22Rv1 (cell line): Measurements from ENCODE around the gene GBA2.

ENCODE experiments used
- H3K27ac ChIP-seq: fragments of 450-650 bp; 2 replicates; pipeline ENCODE4 v1.5.1; 2017
- CTCF ChIP-seq: fragments of 450-650 bp; IDR thresholded peaks from 2 replicates; pipeline ENCODE4 v1.5.1; 2017; ENCODE audit warnings: mild to moderate bottlenecking
- ZFX ChIP-seq: fragments of 450-650 bp; IDR thresholded peaks from 2 replicates; pipeline ENCODE4 v1.6.1; 2017; ENCODE audit warnings: antibody characterized with exemption, borderline replicate concordance

The GBA2 gene

DNA sequence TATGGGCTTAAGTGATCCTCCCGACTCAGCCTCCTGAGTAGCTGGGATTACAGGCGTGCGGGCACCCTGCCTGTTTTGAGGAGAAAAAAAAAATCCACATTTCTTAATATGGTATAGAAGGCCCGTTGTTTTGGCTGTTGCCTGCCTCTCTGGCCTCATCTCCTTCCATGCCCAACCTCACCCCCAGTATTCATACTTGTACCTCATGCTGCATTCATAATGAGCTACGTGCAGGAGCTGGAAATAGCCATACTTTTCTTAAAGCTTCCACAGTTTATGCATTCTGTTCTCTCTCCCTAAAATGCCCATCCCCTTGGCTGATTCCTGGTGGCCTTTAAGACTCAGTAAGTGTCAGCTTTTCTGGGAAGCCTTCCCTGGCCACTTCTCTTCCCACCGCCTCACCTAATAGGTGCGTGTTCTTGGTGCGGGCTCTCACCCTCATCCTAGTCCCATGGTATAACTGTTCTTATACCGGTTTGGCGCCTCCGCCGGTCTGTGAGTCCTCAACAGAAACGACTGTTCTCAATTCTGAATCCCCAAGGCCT, 57.2 kb downstream of the GBA2 start:
- no peak overlapping the region for H3K27ac ChIP-seq

DNA sequence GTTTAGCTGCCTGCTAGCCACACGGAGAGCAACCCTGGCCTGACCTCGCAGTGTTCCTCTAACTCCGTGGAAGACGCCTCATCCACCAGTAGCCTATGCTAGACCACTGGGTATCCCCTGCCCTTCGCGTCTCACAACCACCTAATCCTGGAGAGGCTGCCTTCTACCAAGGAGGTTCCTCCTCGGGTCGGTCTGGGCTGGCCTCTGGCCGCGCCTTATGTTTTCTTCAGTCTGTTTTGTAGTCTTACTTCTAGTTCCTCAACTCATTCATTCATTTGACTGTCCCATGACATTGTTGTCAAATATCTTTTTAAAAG, 57.7 kb downstream of the GBA2 start:
- TF ChIP-seq CTCF = no peak
- no peak for TF ChIP-seq ZFX
- no peak overlapping the region for H3K27ac ChIP-seq

More for the DNA sequence above, 57.2 kb downstream of the GBA2 start:
- TF ChIP-seq CTCF (no peak), ZFX (no peak)

- no peak overlapping the region for H3K27ac ChIP-seq
- TF ChIP-seq ZFX (no peak), CTCF (no peak)
These were observed 58.3 kb downstream of the GBA2 start for GRCh38 chr9:35690614-35691333.

DNA sequence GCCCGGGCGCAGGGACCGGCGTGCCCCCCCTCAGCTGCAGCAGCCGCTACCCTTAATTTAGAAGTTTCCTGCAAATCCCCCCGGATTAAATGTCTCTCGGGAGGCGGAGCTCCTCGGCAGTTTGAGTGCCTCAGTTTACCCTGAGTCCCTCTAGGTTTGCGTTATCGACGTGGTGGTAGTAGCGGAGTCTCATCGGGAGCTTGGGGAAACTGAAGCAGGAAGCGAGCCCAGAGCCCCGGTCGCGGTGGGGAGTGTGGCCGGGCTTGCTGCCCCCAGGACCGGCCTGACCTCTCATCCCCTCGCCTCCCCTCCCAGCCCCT, 58.8 kb downstream of the GBA2 start:
- no peak overlapping the region for H3K27ac ChIP-seq
- no peak for TF ChIP-seq ZFX
- TF ChIP-seq CTCF = no peak

GRCh38 chr9:35689542-35690293, 59.3 kb downstream of the GBA2 start, which contains the start of gene TPM2:
Gene TPM2 (minus strand): TSS chr9:35689925. CDS start chr9:35689817, 108 bp downstream.
- no peak for TF ChIP-seq ZFX
- TF ChIP-seq CTCF = no peak
- H3K27ac ChIP-seq = no peak within 1 kb of the TSS

DNA sequence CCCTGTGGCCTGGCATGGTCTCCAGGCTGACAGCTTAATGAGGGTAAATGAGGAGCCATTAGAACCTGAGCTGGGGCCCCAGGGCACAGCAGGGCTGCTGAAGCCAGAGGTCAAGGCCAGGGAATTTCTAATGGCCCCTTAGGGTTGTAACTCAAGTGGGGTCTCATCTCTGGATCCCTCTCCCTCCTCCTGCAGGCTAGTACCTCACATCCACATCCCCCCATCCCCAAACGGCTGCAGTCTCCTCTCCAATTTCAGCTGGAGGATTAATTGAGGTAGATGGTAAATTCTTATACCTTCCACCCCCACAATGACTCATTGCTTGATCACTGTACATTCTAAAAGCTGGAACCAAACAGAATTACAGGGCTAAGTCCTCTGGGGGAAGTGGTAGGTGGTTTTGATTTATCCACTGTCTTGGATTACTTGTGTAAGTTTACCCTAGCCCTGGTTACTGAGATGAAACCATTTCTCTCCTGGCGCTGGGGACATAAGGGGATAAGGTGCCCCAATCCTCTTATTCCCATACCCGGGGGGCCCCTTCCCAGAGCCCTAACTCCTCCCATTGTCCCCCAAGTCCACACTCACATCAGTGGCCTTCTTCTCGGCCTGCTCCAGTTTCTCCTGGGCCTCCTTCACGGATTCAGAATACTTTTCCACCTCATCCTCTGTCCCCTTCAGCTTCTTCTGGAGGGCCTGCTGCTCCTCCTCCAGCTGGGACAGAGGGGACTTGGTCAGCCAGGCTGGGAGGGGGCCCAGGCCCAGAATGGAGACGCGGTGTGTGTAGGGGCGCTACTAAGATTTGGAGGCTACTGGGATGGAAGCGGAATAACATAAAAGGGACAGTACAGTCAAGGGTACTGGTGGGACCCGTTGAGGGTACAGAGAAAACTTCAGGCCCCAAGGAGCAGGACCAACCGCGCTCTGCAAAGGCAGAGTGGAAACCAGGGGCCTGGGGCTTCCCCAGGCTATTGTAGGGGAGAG, 60.2 kb downstream of the GBA2 start:
- H3K27ac ChIP-seq = no peak overlapping the region
- TF ChIP-seq ZFX (no peak), CTCF (no peak)
